ENCODE data around the gene PAK4. TPM values are rescaled to one million over a fixed set of nuclear protein-coding genes. Genes with fewer than 3 reads are reported as not detected.
"Not testable (repeated sequence)": the region's sequence is repeated elsewhere in the genome, so short reads cannot be mapped to it uniquely, and the experiment has no call there.

PAK4 gene
- polyA plus RNA-seq, 3 donors = 13.2 to 23.7 (median 14.2) TPM

- 14 to 19% (median 19%) methylated on average over 43 to 53 of the region's 53 CpGs for WGBS, 3 donors
- H3K27ac ChIP-seq (ENCODE audit: low read depth, low read length) = no peak overlapping the region
These were observed 27.0 kb upstream of the PAK4 start for GRCh38 chr19:39098365-39099269.

- WGBS, 3 donors = 40 to 51% (median 40%) methylated on average over 9 of the region's 9 CpGs
- no peak overlapping the region for H3K27ac ChIP-seq (ENCODE audit: low read depth, low read length)
These were observed 26.2 kb upstream of the PAK4 start for GRCh38 chr19:39099341-39099740.

GRCh38 chr19:39100500-39101166, 25.0 kb upstream of the PAK4 start:
- 85 to 90% (median 89%) methylated on average over 19 of the region's 19 CpGs for WGBS, 3 donors
- H3K27ac ChIP-seq (ENCODE audit: low read depth, low read length) = no peak overlapping the region

GRCh38 chr19:39103151-39103550, 22.4 kb upstream of the PAK4 start:
- H3K27ac ChIP-seq (ENCODE audit: low read depth, low read length) = no peak overlapping the region
- WGBS, 3 donors = 51 to 83% (median 63%) methylated on average over 5 of the region's 5 CpGs

- H3K27ac ChIP-seq (ENCODE audit: low read depth, low read length) = no peak overlapping the region
- WGBS, 3 donors = 49 to 69% (median 63%) methylated on average over 5 of the region's 5 CpGs
These were observed 21.4 kb upstream of the PAK4 start for GRCh38 chr19:39104186-39104596.

- 59 to 69% (median 61%) methylated on average over 7 of the region's 7 CpGs for WGBS, 3 donors
- no peak overlapping the region for H3K27ac ChIP-seq (ENCODE audit: low read depth, low read length)
These were observed 19.4 kb upstream of the PAK4 start for GRCh38 chr19:39106194-39106593.

- H3K27ac ChIP-seq (ENCODE audit: low read depth, low read length) = no peak overlapping the region
These were observed 15.9 kb upstream of the PAK4 start for GRCh38 chr19:39109641-39110040.

- WGBS, 3 donors = 23 to 25% (median 23%) methylated on average over 16 of the region's 16 CpGs
- no peak overlapping the region for H3K27ac ChIP-seq (ENCODE audit: low read depth, low read length)
These were observed 15.2 kb upstream of the PAK4 start for GRCh38 chr19:39110263-39110967.

GRCh38 chr19:39111593-39112199, 13.9 kb upstream of the PAK4 start:
- 30 to 39% (median 39%) methylated on average over 16 to 18 of the region's 18 CpGs for WGBS, 3 donors
- H3K27ac ChIP-seq (ENCODE audit: low read depth, low read length) = no peak overlapping the region

GRCh38 chr19:39112338-39112890, 13.2 kb upstream of the PAK4 start:
- H3K27ac ChIP-seq (ENCODE audit: low read depth, low read length) = no peak overlapping the region
- 26 to 87% (median 81%) methylated on average over 15 of the region's 15 CpGs for WGBS, 3 donors

GRCh38 chr19:39113199-39113598, 12.4 kb upstream of the PAK4 start:
- H3K27ac ChIP-seq (ENCODE audit: low read depth, low read length) = no peak overlapping the region
- whole genome bisulfite sequencing, 3 donors = 69 to 78% (median 78%) methylated on average over 10 of the region's 10 CpGs

- H3K27ac ChIP-seq (ENCODE audit: low read depth, low read length) = no peak overlapping the region
- WGBS, 3 donors = 78 to 90% (median 82%) methylated on average over 10 to 11 of the region's 11 CpGs
These were observed 10.3 kb upstream of the PAK4 start for GRCh38 chr19:39115105-39115847.

GRCh38 chr19:39117023-39117422, 8.6 kb upstream of the PAK4 start:
- not testable (repeated sequence) for H3K27ac ChIP-seq (ENCODE audit: low read depth, low read length)
- 85 to 94% (median 90%) methylated on average over 8 of the region's 8 CpGs for WGBS, 3 donors

- H3K27ac ChIP-seq (ENCODE audit: low read depth, low read length) = no peak overlapping the region
- 60 to 92% (median 60%) methylated on average over 1 of the region's 1 CpG for WGBS, 3 donors
These were observed 5.8 kb upstream of the PAK4 start for GRCh38 chr19:39119830-39120229.

GRCh38 chr19:39122934-39123731, 2.5 kb upstream of the PAK4 start:
- 81 to 85% (median 84%) methylated on average over 18 of the region's 18 CpGs for WGBS, 3 donors
- H3K27ac ChIP-seq (ENCODE audit: low read depth, low read length) = no peak overlapping the region

- WGBS, 3 donors = 67 to 86% (median 85%) methylated on average over 7 of the region's 7 CpGs
These were observed 1.3 kb upstream of the PAK4 start for GRCh38 chr19:39124136-39124764.

GRCh38 chr19:39125199-39125553, 410 bp upstream of the PAK4 start:
- WGBS, 3 donors = 29 to 38% (median 36%) methylated on average over 7 of the region's 7 CpGs
- H3K27ac ChIP-seq (ENCODE audit: low read depth, low read length) = no peak overlapping the region

More at GRCh38 chr19:39124136-39124764, 1.3 kb upstream of the PAK4 start:
- H3K27ac ChIP-seq (ENCODE audit: low read depth, low read length) = no peak overlapping the region
